K562 (cell line): Measurements from ENCODE around the gene ALKBH3. TPM values are rescaled to one million over a fixed set of nuclear protein-coding genes. Genes with fewer than 3 reads are reported as not detected.

Source experiments
- CREBBP ChIP-seq: IDR thresholded peaks from one replicate; pipeline ENCODE4 v1.6.1; 2012; ENCODE audit warnings: low read depth, mild to moderate bottlenecking, control low read depth, inconsistent platforms, low read length
- GTF2B ChIP-seq: IDR thresholded peaks from 2 replicates; pipeline ENCODE4 v1.6.1; 2011; ENCODE audit not compliant: insufficient read length; ENCODE audit errors: extremely low read depth
- HDGF ChIP-seq: fragments of 450-650 bp; IDR thresholded peaks from 2 replicates; pipeline ENCODE4 v1.6.1; 2016
- HNRNPK ChIP-seq: fragments of 200-400 bp; formaldehyde crosslinking; IDR thresholded peaks from one replicate; pipeline ENCODE4 v1.6.1; 2018; ENCODE audit warnings: mild to moderate bottlenecking, low read depth, low read length; ENCODE audit not compliant: poor library complexity, severe bottlenecking
- LCOR ChIP-seq: sonication (generic); formaldehyde crosslinking; IDR thresholded peaks from 2 replicates; pipeline ENCODE4 v1.8.0; 2022; ENCODE audit warnings: mild to moderate bottlenecking, missing genetic modification reagents
- MAZ ChIP-seq, 2 experiments: fragments of 450-650 bp in 1 of 2; sonication (generic) in 1 of 2; formaldehyde crosslinking; IDR thresholded peaks in 1 of 2; conservative IDR thresholded peaks in 1 of 2; 2 replicates each; pipeline versions ENCODE4 v1.4.0 to v1.5.0; 2020; ENCODE audit warnings: mild to moderate bottlenecking in 1 of 2, missing genetic modification reagents in 1 of 2
- ZC3H11A ChIP-seq: IDR thresholded peaks from 2 replicates; pipeline ENCODE4 v1.6.1; 2012; ENCODE audit warnings: low read depth, low read length, improper control_type of control experiment
- polyA plus RNA-seq, 8 experiments: library from polyadenylated mRNA; depleted of rRNA in 4 of 8; stranded (reverse) in 5 of 8; unstranded in 3 of 8; fragments of >200 nt; fragmentation: Nextera tagmentation in 2 of 8; fragmentation: Illumina TruSeq in 1 of 8; extraction: Ambion mirVana in 2 of 8; extraction: Trizol in 1 of 8; gene quantifications; 2 replicates each; pipeline versions ENCODE4 v1.2.1 to v1.2.3, GENCODE V29; 2011 to 2014; ENCODE audit warnings: inconsistent platforms in 1 of 8, missing spikeins in 1 of 8
- total RNA-seq, 7 experiments: library from RNA; depleted of rRNA in 6 of 7; stranded (reverse); fragments of >200 nt in 6 of 7; fragmentation: Illumina TruSeq in 2 of 7; extraction: Trizol in 2 of 7; gene quantifications; 2 replicates each; pipeline versions ENCODE4 v1.2.1 to v1.2.3, GENCODE V29; 2011 to 2021; ENCODE audit warnings: low replicate concordance in 1 of 7
- TF ChIP-seq, protein P1 (sequence below): fragments of 450-650 bp; IDR thresholded peaks from one replicate; pipeline ENCODE4 v1.6.1; 2018; ENCODE audit warnings: mild to moderate bottlenecking, moderate library complexity; ENCODE audit not compliant: partially characterized antibody
- TF ChIP-seq, protein P2 (sequence below): fragments of 450-650 bp; IDR thresholded peaks from 2 replicates; pipeline ENCODE4 v1.6.1; 2016; ENCODE audit warnings: mild to moderate bottlenecking, moderate library complexity
- TF ChIP-seq, protein P3 (sequence below): fragments of 250-450 bp; sonication (Bioruptor Pico); IDR thresholded peaks from 2 replicates; pipeline ENCODE4 v1.4.0; 2020; ENCODE audit warnings: mild to moderate bottlenecking
- TF ChIP-seq, protein P4 (sequence below): fragments of 250-450 bp; sonication (Bioruptor Pico); IDR thresholded peaks from 2 replicates; pipeline ENCODE4 v1.8.0; 2021; ENCODE audit warnings: borderline replicate concordance, mild to moderate bottlenecking, moderate library complexity; ENCODE audit not compliant: poor library complexity, severe bottlenecking

Gene ALKBH3
- total and polyA plus RNA-seq, 9 of the 15 experiments (the other 6 are each of a cell fraction or from before 2014, with no cell fraction given) = 16.0 to 49.9 (median 36.5) TPM

DNA sequence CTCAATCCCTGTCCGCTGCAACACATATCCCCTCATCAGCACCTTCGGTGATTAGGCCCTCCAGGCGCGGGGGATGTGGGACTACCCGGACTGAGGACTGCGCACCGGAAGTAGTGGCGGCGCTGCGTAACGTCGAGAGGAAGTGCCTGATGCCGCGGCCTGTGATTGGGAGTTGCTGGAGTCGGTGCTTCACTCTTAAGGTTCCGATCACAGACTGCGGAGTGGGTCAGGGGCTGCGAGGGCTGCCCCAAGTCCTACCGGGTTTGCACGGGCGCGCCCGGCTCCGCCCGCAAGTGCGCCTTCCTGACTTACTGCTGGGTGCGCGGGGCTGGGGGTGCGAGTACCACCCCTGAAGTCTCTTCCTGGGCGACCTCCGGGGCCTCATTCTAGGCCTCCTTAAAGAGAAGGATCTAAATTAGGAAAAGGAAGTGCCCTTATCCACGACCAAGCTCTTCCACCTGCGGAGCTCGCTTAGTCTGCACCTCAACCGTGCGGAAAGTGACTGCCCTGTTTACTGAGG, at the start of gene ALKBH3 (continued):
- TF ChIP-seq, protein P1, sequence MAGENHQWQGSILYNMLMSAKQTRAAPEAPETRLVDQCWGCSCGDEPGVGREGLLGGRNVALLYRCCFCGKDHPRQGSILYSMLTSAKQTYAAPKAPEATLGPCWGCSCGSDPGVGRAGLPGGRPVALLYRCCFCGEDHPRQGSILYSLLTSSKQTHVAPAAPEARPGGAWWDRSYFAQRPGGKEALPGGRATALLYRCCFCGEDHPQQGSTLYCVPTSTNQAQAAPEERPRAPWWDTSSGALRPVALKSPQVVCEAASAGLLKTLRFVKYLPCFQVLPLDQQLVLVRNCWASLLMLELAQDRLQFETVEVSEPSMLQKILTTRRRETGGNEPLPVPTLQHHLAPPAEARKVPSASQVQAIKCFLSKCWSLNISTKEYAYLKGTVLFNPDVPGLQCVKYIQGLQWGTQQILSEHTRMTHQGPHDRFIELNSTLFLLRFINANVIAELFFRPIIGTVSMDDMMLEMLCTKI = no peak
- peak; percentile 46 to 60; a peak in 2 of 4 replicates for TF ChIP-seq MAZ (CRISPR knock-in tag; conservative IDR thresholded peaks at IDR 0.05 in 1 of 2, IDR thresholded peaks at IDR 0.05 in 1 of 2)
- TF ChIP-seq, protein P2, sequence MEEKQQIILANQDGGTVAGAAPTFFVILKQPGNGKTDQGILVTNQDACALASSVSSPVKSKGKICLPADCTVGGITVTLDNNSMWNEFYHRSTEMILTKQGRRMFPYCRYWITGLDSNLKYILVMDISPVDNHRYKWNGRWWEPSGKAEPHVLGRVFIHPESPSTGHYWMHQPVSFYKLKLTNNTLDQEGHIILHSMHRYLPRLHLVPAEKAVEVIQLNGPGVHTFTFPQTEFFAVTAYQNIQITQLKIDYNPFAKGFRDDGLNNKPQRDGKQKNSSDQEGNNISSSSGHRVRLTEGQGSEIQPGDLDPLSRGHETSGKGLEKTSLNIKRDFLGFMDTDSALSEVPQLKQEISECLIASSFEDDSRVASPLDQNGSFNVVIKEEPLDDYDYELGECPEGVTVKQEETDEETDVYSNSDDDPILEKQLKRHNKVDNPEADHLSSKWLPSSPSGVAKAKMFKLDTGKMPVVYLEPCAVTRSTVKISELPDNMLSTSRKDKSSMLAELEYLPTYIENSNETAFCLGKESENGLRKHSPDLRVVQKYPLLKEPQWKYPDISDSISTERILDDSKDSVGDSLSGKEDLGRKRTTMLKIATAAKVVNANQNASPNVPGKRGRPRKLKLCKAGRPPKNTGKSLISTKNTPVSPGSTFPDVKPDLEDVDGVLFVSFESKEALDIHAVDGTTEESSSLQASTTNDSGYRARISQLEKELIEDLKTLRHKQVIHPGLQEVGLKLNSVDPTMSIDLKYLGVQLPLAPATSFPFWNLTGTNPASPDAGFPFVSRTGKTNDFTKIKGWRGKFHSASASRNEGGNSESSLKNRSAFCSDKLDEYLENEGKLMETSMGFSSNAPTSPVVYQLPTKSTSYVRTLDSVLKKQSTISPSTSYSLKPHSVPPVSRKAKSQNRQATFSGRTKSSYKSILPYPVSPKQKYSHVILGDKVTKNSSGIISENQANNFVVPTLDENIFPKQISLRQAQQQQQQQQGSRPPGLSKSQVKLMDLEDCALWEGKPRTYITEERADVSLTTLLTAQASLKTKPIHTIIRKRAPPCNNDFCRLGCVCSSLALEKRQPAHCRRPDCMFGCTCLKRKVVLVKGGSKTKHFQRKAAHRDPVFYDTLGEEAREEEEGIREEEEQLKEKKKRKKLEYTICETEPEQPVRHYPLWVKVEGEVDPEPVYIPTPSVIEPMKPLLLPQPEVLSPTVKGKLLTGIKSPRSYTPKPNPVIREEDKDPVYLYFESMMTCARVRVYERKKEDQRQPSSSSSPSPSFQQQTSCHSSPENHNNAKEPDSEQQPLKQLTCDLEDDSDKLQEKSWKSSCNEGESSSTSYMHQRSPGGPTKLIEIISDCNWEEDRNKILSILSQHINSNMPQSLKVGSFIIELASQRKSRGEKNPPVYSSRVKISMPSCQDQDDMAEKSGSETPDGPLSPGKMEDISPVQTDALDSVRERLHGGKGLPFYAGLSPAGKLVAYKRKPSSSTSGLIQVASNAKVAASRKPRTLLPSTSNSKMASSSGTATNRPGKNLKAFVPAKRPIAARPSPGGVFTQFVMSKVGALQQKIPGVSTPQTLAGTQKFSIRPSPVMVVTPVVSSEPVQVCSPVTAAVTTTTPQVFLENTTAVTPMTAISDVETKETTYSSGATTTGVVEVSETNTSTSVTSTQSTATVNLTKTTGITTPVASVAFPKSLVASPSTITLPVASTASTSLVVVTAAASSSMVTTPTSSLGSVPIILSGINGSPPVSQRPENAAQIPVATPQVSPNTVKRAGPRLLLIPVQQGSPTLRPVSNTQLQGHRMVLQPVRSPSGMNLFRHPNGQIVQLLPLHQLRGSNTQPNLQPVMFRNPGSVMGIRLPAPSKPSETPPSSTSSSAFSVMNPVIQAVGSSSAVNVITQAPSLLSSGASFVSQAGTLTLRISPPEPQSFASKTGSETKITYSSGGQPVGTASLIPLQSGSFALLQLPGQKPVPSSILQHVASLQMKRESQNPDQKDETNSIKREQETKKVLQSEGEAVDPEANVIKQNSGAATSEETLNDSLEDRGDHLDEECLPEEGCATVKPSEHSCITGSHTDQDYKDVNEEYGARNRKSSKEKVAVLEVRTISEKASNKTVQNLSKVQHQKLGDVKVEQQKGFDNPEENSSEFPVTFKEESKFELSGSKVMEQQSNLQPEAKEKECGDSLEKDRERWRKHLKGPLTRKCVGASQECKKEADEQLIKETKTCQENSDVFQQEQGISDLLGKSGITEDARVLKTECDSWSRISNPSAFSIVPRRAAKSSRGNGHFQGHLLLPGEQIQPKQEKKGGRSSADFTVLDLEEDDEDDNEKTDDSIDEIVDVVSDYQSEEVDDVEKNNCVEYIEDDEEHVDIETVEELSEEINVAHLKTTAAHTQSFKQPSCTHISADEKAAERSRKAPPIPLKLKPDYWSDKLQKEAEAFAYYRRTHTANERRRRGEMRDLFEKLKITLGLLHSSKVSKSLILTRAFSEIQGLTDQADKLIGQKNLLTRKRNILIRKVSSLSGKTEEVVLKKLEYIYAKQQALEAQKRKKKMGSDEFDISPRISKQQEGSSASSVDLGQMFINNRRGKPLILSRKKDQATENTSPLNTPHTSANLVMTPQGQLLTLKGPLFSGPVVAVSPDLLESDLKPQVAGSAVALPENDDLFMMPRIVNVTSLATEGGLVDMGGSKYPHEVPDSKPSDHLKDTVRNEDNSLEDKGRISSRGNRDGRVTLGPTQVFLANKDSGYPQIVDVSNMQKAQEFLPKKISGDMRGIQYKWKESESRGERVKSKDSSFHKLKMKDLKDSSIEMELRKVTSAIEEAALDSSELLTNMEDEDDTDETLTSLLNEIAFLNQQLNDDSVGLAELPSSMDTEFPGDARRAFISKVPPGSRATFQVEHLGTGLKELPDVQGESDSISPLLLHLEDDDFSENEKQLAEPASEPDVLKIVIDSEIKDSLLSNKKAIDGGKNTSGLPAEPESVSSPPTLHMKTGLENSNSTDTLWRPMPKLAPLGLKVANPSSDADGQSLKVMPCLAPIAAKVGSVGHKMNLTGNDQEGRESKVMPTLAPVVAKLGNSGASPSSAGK = peak; percentile 49
- no peak for TF ChIP-seq LCOR (CRISPR knock-in tag)
- TF ChIP-seq CREBBP = no peak
- no peak for TF ChIP-seq ZC3H11A
- no peak for TF ChIP-seq GTF2B
- TF ChIP-seq, protein P3, sequence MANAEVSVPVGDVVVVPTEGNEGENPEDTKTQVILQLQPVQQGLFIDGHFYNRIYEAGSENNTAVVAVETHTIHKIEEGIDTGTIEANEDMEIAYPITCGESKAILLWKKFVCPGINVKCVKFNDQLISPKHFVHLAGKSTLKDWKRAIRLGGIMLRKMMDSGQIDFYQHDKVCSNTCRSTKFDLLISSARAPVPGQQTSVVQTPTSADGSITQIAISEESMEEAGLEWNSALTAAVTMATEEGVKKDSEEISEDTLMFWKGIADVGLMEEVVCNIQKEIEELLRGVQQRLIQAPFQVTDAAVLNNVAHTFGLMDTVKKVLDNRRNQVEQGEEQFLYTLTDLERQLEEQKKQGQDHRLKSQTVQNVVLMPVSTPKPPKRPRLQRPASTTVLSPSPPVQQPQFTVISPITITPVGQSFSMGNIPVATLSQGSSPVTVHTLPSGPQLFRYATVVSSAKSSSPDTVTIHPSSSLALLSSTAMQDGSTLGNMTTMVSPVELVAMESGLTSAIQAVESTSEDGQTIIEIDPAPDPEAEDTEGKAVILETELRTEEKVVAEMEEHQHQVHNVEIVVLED (CRISPR knock-in tag) = peak; percentile 99
- TF ChIP-seq HNRNPK = no peak
- TF ChIP-seq HDGF = no peak
- TF ChIP-seq, protein P4, sequence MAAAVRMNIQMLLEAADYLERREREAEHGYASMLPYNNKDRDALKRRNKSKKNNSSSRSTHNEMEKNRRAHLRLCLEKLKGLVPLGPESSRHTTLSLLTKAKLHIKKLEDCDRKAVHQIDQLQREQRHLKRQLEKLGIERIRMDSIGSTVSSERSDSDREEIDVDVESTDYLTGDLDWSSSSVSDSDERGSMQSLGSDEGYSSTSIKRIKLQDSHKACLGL (CRISPR knock-in tag) = no peak
